Middle frontal gyrus (tissue), 1 donor: ENCODE results near the gene PRKG1.
"Not testable (repeated sequence)": the region's sequence is repeated elsewhere in the genome, so short reads cannot be mapped to it uniquely, and the experiment has no call there.

Source experiments
- DNase-seq: peaks from one replicate; pipeline ENCODE4 v3.0.0-alpha.2; 2015; ENCODE audit warnings: low spot score; ENCODE audit errors: extremely low spot score

PRKG1 gene

DNA sequence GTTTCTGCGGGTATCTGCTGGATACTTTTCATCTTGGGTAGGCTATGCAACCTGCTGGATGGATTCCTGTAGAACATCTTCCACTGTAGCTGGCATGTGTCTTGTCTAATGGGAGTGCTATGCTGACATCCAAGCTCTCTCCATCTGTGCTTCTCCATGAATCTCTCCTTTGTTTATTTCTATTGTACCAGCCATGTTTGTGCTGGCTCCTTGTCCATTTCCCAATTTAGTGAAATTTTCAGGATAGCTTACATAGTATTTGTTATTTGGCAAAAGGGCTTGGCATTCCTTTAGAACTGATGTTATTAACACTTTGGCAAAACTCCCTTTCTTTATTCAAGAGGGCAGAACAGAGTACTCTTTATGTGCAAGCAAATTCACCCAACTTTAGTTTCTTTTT lies 427.1 kb downstream of the PRKG1 start:
- DNase-seq, result no peak

DNA sequence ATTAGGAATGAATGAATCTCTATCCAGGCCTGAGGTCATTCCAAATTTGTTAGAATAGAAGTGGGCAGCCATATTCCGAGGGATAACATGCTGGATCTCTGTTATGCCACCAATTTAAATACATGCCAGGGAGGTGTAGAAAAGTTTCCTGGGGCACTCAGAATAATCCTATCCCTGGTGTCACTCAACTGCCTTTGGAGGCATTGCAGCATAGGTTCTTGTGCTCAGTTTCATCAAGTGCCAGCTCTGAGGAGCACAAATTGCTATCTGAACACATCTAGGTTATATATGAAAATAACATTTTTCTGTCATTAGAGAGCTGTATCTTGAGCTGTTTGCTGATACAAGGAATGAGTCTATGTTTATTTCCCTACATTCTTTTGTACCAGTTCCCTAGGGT lies 427.8 kb downstream of the PRKG1 start:
- no peak for DNase-seq

DNA sequence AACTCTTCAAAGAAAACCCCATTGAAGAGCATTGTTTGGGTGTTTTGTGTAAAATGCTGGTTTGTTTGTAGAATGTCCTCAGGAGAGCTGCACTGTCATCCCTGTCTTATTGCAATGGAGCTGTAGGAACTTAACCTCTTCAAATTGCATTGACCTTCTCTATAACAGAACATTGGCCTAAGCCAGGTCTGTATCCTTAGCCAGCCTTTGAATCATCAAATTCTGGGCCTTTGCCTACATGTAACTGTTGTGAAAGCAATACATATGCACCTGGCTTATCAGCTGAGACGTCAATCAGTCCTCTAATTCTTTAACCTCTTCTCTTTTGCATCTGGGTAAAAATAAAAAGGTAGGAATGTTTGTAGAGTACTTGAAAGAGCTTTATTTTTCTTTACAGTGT lies 429.1 kb downstream of the PRKG1 start:
- no peak for DNase-seq

DNA sequence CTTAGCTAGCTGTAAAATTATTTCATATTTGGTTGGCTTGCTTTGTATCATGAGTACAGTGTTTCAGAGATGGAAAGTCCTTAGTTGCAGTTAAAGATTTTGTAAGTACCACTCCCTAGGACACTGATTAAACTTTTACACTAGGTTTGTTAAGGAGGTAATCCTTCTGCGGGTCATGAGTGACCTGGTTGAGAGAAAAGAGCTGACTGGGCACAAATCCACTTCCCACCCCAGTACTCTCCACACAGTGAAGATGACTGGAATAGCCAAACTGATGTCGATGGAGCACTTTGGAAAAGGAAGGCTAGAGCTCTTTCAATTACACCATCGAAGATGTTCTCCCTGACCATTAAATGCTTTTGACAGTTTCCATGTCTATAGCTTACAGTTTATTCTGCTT lies 433.2 kb downstream of the PRKG1 start:
- no peak for DNase-seq

DNA sequence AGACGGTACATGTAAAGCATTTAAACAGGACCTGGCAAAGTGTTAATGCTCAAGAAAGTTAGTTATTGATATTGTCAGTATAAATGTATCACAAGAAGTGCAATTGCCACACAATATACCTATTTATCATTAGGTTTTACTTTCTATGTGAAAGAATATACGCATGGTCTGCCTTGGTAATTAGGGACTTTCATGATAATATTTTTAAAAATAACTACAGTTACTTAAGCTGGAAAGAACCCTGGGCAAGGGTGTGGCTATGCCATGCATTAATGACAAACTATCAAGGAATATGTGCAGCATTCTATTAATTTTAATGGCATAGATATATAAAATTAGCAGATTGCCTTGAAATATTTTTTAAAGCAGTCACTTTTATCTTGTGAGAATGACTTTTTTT lies 433.9 kb downstream of the PRKG1 start:
- DNase-seq, result no peak

DNA sequence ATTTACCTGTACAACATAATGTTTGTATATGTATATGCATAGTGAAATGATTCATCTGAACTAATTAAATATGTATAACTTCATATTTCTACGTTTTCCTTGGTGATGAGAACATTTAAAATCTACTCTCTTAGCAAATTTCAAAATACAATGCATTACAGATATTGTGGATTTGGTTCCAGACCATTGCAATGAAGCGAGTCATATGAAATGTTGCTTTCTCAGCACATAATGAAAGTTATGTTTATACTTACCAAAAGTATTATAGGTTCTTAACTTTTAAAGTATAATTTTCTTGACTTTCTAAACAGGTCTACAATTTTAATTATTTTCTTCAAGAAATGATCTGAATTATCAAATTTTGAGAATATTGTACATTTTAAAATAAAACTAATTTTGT lies 435.9 kb downstream of the PRKG1 start:
- DNase-seq, result no peak

DNA sequence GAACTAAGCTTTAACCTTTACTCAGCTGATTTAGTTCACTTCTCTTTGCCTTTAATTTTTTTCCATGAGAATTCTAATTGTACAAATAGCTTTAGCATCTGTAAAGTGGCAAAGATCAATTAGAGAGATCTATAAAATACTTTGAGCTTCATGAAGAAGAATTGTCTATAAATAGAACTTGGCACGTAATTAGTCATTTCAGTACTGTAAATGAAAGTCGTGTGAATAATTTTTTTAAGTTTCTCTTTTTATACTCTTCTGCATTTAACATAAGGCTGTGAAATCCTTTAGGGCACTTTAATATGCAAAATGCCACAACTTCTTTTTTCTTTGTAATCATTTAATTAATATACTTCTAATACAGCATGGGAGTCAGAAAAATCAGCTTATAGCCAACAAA lies 447.3 kb downstream of the PRKG1 start:
- no peak for DNase-seq

DNA sequence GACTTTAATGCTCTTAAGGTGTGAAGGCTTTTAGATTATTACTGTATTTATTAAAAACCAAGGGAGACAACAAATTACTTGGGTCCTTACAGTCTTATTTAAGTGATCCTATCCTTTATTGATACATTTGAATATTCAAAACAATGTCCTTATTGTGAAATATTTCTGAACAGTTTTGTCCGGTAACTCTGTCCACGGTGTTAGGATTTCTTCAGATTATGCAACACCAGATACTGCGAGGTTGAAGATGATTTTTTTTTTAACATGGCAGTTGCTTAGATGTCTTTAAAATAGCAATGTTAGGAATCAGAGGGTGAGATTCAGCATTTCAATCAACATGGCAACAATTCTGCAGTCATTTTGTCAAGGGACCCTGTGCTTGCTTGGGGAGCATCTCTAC lies 448.6 kb downstream of the PRKG1 start:
- no peak for DNase-seq

DNA sequence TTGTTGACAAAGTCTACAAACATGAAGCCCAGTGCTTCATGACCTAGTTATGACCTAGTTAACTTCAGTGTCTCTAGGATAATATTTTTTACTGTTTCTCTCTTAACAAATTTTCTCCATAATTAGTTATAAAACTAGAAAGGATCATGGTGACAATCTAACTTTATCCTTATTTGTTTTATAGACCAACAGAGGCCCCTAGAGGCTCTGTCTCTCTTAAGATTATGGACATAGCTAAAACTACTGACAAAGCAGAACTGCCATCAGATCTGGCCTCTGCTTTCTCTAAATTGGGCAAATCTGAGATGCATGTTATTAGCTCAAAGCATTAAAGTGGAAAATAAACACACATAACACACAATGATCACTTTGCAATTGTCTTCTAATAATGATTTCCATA lies 449.2 kb downstream of the PRKG1 start:
- no peak for DNase-seq

DNA sequence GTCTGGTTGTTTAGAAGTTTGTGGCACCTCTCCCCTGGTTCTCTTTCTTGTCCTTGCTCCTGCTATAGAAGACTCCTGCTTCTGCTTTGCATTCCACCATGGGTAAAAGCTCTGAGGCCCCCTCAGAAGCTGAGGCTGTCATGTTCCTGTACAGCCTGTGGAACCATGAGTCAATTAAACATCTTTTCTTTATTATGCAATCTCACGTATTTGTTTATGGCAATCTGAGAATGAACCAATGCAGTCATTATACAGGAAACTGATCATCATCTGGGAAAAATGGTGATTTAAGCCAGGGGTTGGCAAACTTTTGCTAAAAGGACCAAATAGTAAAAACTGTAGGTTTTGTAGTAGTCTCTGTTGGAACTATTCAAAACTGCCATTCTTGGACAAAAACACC lies 449.8 kb downstream of the PRKG1 start:
- DNase-seq, result no peak

DNA sequence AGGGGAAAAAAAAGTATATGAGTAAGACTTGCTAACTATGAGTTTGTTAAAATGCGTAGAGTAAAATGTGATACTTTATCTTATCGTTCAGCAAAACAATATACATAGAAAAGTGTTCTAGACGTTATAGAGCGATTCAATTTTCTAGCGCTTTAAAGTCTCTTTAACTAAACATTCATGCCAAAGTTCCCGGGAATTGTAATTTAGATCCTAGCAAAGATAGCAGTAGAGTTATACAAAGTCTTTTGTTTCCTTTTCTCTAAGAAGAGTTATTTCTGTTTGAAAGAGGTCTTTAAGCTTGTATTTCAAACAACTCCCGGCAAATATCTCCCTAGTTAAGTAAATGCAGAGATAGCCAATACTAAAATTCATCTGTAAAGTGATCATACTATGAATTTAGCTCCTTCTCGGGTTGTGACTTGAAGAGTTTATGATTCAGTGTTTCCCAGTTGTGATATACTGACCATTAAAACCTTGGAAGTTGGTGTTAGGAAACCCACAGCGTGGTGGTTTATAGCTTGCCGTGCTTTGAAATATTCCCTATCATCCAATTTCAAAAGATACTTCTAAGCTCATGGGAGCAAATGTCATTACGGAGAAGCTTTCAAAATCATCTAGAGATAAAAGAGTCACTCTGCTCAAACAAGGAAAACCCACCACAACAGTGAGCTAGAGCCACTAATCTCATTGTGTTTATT lies 453.4 kb downstream of the PRKG1 start:
- no peak for DNase-seq

DNA sequence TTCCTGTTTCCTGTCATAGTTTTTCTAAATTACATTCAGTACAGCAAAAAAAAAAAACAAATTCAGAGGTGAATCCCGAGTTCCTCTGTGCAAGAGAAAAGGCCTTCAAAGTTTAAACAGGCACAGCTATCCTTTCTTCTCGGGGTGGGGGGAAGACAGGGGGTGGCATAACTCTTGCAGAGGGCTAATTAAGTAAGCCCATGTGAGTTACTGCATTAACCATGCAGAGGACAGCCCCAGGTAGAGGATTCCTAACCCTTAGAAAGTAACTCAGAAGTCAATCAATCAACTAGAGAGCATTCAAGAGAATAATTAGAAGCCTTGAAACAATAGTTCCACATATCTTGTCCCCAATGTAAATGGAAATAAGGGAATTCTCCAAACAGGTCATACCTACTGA lies 454.2 kb downstream of the PRKG1 start:
- no peak for DNase-seq

DNA sequence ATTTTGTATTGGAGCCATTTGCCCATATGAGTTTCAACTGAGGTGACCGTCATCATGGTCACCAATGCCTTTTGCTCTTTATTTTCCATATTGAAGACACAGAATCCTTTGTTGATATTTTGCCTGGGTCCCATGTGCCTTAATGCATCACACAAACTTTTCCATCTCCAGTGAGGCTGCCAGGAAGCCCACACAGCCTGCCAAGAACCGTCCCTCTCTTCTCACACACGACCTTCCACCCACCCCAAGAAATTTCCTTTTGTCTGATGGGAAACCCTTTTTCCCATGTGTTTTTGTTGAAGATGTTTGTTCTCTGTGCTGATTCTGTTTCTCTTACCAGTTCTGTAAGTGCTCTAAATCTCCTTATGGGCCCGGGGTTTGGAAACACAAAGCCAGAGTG lies 456.3 kb downstream of the PRKG1 start:
- DNase-seq, result no peak

DNA sequence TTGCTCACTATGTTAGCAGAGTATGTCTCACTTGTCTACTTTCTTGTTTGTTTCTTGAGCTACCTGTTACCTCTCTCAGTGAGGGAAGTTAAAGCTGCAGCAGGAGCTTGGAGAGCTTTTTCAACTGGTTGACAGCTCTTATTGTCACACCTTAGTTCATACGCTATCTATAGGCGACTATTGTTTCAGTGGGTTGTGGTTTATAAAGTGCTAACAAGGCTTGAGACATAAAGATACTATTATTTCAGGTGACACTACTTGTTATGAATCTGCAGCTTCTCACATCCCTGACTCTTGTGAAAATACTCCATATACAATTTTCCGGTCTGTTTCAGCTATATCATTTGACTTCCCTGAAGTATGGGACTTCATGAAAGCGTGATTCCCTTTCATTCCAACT lies 457.8 kb downstream of the PRKG1 start:
- DNase-seq, result no peak

DNA sequence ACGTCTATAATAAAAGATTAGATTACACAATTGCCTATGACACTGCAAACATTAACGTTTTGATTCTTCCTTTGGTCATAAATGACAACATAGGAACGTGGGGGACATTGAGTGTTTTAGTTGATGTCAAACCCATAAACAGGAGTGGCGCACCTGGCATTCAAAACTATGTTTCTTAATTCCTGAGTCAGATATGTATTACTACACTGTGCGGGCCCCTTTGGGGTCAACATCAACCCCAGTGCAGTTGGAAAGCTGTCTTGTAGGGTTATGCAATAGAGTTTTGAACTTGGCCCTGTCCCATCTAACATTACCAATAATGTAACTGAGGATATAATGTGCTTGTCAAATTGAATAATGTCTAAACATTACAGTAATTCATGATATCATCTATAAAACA lies 468.6 kb downstream of the PRKG1 start:
- no peak for DNase-seq

DNA sequence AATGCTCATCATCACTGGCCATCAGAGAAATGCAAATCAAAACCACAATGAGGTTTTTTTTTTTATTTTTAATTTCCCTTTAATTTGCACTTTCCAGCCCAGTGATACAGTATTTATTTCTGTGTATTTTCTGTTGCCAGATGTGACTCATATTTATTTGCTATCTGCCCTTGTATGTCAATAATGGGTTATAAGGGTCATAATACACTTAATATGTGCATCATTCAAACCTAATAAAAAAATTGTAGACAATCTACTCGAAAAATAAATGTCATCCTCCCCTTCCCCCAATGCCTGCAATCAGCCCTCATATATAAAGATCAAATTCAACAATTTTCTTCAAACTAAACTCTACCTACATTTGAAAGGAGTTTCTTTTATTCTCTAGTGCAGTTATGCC lies 470.6 kb downstream of the PRKG1 start:
- DNase-seq, result no peak

DNA sequence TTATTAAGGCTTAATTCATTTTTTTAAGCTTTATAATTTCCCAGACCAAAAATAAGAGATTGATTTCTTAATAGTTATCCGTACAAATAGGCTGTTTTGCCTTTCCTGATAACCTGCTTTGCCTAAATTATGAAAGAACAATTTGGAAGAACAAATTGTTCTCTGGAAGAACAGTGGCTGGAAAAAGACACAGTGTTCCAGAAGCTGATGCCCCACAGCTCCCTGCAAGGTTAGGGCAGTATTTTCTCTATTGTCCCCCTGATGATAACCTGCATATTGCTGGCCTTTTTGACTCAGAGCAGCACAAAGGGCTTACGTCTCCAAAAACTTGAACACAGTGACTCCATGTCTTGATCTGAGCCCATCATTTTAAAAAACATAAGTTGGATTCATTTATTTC lies 473.7 kb downstream of the PRKG1 start:
- DNase-seq, result no peak

DNA sequence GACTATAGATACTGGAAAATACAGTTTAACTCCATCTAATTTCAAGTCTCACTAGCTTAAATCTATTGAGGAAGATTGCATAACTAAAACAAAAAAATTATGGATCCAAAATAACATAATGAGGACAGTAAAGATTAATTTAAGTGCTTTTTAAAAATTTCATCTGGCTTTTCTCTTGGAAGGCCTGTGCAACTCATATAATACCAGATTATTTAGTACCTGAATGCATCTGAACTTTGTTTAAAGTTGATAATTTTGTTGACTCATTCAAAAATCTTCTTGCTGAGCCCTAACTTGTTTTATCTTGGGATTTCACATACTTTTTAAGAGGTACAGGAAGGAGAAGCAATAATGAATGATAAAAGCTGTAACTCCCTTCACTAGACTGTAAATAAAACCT lies 478.6 kb downstream of the PRKG1 start:
- DNase-seq, result no peak

DNA sequence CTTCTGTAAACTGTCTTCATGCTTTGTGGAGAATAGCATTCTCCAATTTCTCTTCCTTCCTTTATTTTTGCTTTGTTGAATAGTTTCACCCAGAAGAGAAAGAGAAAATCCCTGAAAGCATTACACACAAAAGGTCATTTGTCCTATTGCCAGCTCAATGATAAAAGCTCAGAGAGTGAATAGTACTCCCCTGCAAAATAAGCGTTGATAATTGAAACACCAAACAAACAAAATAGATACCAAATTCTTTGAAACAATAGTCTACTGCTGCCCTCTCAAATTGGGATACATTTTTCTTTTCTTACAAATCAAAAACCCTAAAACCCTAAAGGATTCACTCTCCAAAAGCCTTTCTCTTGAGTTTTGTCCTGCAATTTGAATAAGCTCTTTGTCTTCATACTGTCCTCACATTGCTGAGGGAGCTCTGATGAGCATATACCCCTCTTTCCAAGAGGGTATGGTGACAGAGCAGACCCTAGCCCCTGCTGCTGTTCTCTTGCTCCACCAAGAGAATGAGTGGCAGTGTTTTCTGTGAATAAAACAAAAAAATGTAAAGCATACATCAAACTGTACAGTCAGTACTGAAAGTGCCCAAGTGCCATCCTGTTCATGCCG lies 490.7 kb downstream of the PRKG1 start:
- no peak for DNase-seq

DNA sequence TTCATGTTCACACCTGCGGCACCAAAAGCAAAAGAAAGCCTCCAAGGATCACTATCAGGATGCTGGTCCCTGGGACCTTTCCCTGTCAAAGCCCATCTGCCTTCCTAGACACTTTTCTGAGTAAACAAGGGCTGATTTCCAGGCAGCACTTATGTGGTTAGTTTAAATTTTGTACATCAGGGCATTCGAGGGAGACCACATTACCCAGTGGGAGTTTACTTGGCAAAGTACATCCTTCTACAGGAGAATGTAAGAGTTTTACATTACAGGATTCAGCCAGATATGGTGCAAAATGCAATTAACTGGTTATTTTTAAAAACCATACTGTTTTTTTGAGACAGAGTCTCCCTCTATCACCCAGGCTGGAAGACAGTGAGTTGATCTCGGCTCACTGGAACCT lies 493.0 kb downstream of the PRKG1 start:
- no peak for DNase-seq

DNA sequence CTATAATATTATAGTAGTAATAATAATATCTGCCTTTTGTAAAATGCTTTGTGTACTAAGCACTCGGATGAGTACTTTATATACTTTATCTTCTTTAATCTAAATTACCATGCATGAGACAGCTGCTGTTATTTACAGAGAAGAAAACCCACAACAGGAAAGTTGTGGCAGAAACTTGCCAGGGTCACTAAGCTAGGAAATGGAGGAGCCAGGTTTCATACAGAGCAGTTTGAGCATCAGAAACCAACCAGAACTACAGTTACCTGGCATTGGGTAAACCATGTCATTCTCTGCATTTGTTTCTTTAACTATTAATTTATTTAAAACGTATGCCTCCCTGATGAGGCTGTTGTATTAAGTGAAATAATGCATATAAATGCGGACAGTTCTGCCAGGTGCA lies 495.2 kb downstream of the PRKG1 start:
- no peak for DNase-seq

DNA sequence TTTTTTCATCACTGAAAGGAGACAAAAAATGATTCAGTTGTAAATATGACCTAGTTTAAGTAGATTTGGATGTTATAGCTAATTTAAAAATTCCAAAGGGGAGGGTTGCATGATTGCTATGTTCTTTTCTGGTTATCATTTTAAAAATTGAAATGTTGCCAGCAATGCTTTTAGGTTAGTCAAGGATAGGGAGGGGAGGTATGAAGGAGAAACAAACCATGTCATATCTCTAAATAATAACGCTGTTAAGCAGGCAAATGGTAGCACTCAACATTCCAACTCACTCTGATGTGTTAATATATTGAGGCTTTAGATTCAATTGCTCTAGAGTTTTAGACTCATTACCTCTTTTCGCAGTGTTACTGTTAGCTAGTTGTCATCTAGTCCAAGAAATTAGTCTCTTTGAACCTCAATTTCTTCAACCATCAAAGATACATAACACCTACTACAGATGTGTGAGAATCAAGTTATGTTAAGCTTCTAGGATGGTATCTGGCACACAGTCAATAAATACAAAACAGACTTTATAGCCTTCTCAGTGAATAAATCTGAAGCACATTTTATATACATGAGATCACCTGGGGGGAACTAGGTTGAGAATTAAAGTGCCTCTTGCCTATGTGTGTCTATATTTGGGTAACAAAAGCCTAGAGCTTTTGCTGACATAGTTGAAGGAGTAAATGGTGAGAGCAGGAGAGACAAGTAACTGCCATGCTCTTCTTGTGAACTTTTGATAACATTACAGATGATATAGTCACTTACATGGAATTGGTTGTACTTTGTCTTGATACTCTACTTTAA lies 500.2 kb downstream of the PRKG1 start:
- DNase-seq, result no peak

DNA sequence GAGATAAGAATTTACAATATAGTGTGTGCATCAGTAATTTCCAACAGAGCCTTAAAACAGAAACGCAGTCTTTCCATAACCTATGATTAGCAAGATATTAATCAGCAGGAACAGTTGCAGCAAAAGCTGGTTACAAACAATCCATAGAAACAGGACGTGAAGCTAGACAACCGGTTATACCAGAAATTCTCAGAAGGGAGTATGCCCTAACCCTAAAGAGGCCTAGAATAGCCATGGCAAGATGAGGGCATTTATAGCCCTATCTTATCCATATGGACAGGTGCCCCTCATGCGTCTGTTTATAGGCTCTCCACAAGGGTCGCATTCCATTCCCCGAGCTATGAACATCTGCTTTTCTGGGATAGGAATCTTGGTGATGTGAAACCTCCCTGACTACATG lies 506.9 kb downstream of the PRKG1 start:
- DNase-seq, result not testable (repeated sequence)
